CMK (cell line): ENCODE measurements around the gene PGM2.
"Not testable (repeated sequence)": the region's sequence is repeated elsewhere in the genome, so short reads cannot be mapped to it uniquely, and the experiment has no call there.

Source experiments
- DNase-seq: peaks from one replicate; pipeline ENCODE4 v3.0.0-alpha.2; 2010; ENCODE audit warnings: low read depth

The PGM2 gene

DNA sequence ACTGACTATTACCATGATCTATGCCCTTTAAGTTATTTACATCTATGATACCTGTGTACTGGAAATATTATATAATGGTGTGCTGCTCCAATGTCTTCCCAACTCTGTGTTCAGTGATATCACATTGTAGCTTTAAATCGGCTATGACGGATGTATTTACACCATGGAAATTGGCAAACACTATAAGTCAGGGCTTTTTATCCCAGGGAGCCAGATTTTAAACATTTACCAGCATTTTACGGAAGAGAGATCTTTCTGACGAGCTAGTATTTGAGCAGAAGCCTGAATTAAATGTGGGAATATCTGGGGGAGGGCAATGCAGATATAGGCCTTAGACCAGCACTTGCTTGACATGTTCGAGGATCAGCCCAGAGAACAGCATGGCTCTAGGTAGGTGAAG, 7.7 kb upstream of the PGM2 start:
- DNase-seq: no peak

DNA sequence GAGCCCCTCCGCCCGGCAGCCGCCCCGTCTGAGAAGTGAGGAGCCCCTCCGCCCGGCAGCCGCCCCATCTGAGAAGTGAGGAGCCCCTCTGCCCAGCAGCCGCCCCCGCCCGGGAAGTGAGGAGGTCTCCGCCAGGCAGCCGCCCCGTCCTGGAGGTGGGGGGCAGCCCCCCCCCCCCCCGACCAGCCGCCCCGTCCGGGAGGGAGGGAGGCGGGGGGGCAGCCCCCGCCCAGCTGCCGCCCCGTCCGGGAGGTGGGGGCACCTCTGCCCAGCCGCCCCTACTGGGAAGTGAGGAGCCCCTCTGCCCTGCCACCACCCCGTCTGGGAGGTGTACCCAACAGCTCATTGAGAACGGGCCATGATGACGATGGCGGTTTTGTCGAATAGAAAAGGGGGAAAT, 6.0 kb upstream of the PGM2 start:
- not testable (repeated sequence) for DNase-seq

DNA sequence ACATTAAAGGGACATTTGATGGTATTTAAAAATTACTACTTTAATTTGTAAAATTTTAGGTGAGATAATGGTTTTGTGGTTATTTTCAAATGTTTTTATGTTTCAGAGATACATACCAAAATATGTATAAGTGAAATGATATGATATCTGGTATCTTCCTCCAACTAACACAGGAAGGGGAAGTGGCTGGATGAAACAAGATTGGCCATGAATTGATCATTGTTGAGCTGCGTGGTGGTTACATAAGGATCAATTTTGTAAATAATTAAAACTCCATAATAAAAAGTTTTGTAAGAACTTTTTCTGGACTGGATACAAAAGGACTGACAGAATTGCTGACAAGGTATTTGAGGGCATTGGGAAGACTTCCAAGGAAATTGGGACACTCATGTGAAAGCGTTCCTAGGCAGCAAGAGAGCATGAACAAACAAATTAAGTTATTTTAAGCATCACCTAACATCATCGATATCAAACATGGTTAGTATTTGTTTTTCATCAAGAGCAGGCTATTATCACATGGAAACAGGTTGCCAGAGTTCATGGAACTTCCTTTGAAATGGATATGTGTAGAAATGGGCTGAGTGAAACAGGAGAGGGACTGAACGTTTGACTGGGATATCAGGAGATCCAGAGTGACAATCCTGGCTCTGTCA, 4.4 kb upstream of the PGM2 start:
- DNase-seq: no peak

GRCh38 chr4:37825501-37825900, 985 bp upstream of the PGM2 start:
- not testable (repeated sequence) for DNase-seq

DNA sequence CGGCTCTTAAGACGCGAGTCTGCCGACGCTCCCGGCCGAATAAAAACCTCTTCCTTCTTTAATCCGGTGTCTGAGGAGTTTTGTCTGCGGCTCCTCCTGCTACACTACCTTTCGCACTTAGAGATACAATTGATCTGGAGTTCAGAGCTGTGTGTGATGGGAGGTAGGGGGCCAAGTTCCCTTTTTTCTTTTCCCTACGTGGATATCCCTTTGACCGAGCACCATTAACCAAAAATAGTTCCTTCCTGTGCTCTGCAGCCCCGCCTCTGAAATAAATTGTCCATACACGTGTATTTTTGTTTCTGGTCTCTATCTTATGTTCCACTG, 555 bp upstream of the PGM2 start:
- no peak for DNase-seq

GRCh38 chr4:37827030-37827685, 672 bp downstream of the PGM2 start:
- DNase-seq: no peak

GRCh38 chr4:37827802-37828321, 1.4 kb downstream of the PGM2 start:
- DNase-seq: no peak

DNA sequence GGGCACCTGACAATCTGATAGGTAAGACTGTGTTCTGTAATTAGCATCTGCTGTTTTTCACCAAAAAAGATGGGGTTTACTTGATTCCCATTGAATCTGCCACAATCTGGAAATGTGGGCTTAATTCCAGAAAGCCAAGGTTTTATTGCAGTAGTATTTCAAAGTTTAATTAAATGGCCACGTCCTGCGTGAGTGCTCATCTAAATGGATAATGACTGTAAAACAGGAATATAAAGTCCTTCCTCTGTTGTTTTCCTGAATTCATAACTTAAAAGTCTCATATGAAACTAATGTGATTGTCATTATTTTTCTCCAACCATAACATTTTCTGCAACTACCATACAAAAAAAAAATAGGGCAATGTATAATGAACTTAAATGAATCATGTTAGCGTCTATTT, 2.4 kb downstream of the PGM2 start:
- no peak for DNase-seq

- DNase-seq: no peak
Observed at GRCh38 chr4:37830640-37831039, 4.2 kb downstream of the PGM2 start.

DNA sequence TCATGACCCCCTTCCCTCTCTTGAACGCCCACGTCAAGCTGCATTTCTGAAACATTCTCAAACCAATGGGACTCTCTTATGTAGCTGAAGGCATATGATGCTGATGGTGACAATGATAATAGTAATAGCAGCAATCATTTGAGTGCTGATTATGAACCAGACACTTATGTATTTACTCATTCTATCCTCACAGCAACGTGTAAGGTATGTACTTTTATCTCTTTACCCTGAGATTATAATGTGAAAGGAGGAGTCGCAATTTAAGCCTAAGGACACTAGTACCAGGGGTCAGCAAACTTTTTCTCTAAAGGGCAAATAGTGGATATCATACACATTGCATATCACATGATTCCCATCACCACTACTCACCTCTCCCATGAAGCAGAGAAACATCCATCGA, 8.5 kb downstream of the PGM2 start:
- no peak for DNase-seq

DNA sequence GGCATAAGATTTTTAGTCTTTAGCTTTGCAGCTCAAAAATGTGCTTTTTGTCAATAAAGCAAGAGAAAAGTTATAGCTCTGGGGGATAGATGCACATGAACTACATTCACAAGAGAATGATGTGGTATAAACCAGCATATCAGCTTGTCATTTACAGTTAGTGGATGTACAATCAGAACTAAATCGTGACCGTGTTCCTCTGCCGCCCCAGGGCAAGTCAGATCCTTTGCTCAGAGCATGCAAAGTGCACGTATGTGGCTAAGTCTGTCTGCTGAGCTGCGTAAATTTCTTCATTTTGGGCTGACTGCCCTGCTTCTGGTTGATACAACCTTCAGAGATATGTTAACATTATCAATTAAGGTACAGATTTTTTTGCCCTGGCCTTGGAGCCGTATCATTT, 9.3 kb downstream of the PGM2 start:
- DNase-seq: no peak

GRCh38 chr4:37836274-37836673, 9.8 kb downstream of the PGM2 start:
- no peak for DNase-seq

DNA sequence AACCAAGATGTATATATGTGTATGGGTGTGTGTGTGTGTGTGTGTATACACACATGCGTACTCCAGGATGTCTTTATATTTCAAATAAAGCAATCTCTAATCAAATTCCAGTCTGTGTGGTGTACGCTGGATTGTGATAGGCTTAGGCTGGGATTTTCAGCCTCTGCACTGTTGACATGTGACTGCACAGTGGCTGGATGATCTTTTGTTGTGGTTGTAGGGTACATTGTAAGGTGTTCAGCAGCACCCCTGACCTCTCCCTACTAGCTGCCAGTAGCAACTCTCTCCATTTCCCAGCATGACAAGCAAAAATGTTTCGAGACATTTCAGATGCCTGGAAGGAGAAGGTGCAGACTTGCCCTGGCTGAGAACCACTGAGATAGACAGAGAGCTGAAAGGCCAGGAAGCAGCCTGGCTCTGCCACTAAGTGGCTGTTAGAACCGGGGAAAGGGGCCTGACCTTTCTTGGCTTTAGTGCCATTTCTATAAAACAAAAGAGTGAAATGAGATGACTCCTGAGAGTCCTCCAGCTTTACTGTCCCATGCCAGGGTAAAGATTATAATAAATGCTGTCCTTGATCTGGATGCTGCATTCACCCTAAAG, 10.5 kb downstream of the PGM2 start:
- DNase-seq: no peak

- DNase-seq: no peak
Observed at GRCh38 chr4:37837446-37837845, 11.0 kb downstream of the PGM2 start.

- no peak for DNase-seq
Observed at GRCh38 chr4:37839426-37839825, 12.9 kb downstream of the PGM2 start.

DNA sequence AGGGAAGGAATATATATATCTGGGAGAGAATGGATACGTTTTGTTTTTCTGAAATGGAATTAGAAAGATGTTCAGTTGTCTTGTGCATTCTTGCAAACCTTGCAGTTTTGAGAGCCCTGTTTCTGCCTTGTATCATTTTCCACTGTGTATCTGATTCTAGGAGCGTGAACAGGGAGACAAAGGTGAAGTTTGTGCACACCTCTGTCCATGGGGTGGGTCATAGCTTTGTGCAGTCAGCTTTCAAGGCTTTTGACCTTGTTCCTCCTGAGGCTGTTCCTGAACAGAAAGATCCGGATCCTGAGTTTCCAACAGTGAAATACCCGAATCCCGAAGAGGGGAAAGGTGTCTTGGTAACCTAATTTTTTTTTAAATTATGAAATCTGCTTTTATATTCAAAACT, 17.7 kb downstream of the PGM2 start:
- no peak for DNase-seq

- DNase-seq: no peak
Observed at GRCh38 chr4:37845201-37845600, 18.7 kb downstream of the PGM2 start.

- no peak for DNase-seq
Observed at GRCh38 chr4:37847311-37847884, 20.9 kb downstream of the PGM2 start.

DNA sequence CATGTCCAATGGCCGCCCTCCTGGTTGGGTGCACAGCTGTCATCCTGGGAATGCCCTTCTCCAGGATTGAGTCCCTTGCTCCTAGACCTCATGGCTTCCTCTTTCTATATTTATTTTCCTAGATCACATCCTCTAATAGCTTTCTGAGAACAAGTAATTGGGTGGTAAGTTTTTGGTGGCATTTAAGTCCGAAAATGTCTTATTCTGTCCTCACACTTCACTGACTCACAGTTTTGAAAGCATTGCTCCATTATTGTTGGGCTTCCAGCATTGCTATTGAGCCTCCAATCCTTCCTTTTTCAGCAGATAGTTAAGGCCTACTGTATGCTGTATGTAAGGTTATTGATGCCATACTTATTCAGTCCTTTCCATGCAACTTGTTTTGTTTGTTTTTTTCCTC, 25.9 kb downstream of the PGM2 start:
- no peak for DNase-seq

DNA sequence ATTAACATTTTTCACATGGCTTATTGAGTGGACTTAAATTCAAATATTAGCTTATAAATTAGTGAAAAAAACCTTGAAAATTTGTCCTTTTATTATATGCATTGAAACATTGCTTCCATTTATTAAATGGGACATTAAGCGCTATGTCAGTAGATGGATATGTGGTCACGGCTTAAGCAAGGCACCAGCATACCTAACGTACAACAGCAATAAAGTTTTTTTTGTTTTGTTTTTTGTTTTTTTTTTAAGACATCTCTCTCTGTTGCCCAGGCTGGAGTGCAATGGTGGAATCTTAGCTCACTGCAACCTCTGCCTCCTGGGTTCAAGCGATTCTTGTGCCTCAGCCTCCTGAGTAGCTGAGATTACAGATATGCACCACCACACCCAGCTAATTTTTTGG, 31.6 kb downstream of the PGM2 start:
- DNase-seq: no peak

DNA sequence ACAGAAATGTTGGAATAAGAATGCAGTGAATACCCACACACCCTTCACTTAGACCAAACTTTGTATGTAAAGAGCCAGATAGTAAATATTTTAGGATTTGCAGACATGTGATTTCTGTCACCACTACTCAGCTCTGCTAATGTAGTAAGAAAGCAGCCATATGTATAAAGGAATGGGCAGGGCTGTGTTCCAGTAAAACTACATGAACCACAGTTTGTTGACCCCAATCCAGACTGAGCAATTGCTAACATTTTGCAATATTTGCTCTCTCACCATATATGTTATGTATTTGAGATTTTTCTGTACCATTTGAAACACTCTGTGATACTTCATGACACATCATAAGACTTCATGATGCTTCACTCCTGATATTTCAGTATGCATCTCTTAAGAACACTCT, 32.4 kb downstream of the PGM2 start:
- DNase-seq: no peak

- no peak for DNase-seq
Observed at GRCh38 chr4:37860266-37860665, 33.8 kb downstream of the PGM2 start.

- DNase-seq: no peak
Observed at GRCh38 chr4:37862961-37863360, 36.5 kb downstream of the PGM2 start.
